Measurements from ENCODE around the gene CALCB. TPM values are rescaled to one million over a fixed set of nuclear protein-coding genes. Genes with fewer than 3 reads are reported as not detected.

Gene CALCB
- total RNA-seq, 2 donors from 2014 or later, result 1.5 TPM; not detected in 1

DNA sequence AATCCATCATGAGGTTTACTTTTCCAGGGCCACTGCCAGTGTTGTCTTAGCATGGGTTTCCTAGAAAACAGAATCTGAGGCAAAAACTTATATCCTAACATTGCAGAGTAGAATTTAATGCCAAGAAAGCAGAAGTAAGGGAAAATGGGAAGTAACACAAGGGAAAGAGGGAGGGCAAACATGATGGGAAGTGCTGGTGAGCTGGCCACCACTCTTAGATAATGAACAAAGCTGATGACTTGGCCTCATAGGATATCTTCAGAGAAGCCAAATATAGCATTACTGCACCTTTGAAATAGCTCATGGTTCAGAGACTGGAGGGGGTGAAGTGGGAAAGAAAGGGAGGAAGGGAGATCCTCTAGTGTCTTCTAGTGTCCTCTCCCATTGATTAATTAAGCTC lies 24.8 kb upstream of the CALCB start:
- H3K4me3 ChIP-seq, result no peak overlapping the region
- TF ChIP-seq, protein P1, sequence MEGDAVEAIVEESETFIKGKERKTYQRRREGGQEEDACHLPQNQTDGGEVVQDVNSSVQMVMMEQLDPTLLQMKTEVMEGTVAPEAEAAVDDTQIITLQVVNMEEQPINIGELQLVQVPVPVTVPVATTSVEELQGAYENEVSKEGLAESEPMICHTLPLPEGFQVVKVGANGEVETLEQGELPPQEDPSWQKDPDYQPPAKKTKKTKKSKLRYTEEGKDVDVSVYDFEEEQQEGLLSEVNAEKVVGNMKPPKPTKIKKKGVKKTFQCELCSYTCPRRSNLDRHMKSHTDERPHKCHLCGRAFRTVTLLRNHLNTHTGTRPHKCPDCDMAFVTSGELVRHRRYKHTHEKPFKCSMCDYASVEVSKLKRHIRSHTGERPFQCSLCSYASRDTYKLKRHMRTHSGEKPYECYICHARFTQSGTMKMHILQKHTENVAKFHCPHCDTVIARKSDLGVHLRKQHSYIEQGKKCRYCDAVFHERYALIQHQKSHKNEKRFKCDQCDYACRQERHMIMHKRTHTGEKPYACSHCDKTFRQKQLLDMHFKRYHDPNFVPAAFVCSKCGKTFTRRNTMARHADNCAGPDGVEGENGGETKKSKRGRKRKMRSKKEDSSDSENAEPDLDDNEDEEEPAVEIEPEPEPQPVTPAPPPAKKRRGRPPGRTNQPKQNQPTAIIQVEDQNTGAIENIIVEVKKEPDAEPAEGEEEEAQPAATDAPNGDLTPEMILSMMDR (IDR thresholded peaks at IDR 0.05), result no peak
- no peak for DNase-seq (ENCODE audit: low spot score)
- H3K27me3 ChIP-seq (replicated peaks; ENCODE audit: insufficient read depth), result no peaks in the 10 kb centered on the region
- H3K9me3 ChIP-seq, result no peaks in the 10 kb centered on the region
- no peak overlapping the region for H3K27ac ChIP-seq
- H3K36me3 ChIP-seq, result no peaks in the 10 kb centered on the region
- ATAC-seq (ENCODE audit: insufficient number of reproducible peaks, low FRiP score, low read depth), result no peak
- H3K4me1 ChIP-seq (ENCODE audit: control insufficient read depth in 1 of 2, low read depth in 2 of 2), result no peaks in the 10 kb centered on the region

DNA sequence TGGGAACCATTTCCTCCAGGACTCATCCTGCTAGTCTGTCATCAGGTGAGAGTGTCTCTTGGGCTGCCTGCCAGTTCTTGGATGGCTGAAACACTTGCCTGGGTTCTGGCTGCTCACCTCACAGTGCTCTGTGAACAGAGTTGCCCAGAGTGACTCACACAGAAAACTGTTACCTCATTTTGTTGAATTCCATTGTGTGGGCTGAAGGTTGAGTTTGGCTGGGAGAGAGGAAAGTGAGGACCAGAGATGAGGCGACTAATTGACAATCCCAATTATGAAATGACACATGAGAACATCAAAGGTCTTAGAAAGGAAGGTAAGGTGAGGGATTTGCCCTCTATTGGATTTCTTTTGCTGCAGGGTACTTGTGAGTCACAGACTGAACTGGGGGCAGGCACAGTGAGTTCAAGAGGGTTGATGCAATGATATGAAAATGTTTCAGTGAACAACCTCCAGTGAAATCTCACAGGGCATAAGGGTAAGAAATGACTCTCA lies 20.2 kb upstream of the CALCB start:
- ATAC-seq (ENCODE audit: insufficient number of reproducible peaks, low FRiP score, low read depth), result no peak
- Histone ChIP-seq H3K9me3 (no peaks in the 10 kb centered on the region), H3K36me3 (no peaks in the 10 kb centered on the region), H3K27me3 (replicated peaks; ENCODE audit: insufficient read depth) (no peaks in the 10 kb centered on the region), H3K4me1 (ENCODE audit: control insufficient read depth in 1 of 2, low read depth in 2 of 2) (no peaks in the 10 kb centered on the region), H3K4me3 (no peak overlapping the region), H3K27ac (no peak overlapping the region)
- TF ChIP-seq, protein P1 (IDR thresholded peaks at IDR 0.05), result no peak
- no peak for DNase-seq (ENCODE audit: low spot score)

DNA sequence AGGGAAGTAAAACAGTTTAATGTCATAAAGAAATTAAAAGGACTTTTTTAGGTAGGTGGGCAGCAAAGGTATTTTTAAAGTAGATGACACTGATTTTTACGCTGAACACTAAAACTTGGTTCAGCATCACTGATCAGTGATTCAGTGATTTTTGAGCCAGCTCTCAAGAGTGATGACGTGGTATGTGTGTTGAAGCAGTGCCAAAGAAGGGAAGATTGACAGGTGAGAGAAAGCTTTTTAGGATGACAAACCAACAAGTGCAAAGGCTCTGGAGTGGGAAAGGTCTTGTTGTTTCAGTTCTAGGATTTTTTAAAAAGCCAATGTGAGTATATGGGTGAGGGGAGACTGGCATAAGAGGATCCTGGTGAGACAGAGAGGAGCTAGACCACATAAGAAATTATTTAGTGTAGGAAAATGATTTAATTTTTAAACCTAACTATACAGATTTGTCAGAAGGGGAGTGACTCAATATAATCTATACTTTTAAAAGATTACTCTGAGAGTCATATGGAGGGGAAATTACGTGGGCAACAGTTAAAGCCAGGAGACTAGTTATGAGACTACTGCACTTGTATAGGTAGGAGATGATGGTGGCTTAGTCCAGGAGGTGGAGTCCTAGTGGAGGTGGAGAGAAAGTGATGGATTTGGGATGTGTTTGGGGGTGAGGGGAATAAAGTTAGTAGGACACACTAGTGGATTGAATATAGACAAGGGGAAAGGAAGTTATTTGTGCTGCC lies 17.6 kb upstream of the CALCB start:
- DNase-seq (ENCODE audit: low spot score) (no peak), ATAC-seq (ENCODE audit: insufficient number of reproducible peaks, low FRiP score, low read depth) (no peak)
- no peaks in the 10 kb centered on the region for H3K9me3 ChIP-seq
- no peaks in the 10 kb centered on the region for H3K4me1 ChIP-seq (ENCODE audit: control insufficient read depth in 1 of 2, low read depth in 2 of 2)
- no peak overlapping the region for H3K27ac ChIP-seq
- H3K27me3 ChIP-seq (replicated peaks; ENCODE audit: insufficient read depth), result no peaks in the 10 kb centered on the region
- H3K36me3 ChIP-seq, result no peaks in the 10 kb centered on the region
- TF ChIP-seq, protein P1 (IDR thresholded peaks at IDR 0.05), result no peak
- H3K4me3 ChIP-seq, result no peak overlapping the region

DNA sequence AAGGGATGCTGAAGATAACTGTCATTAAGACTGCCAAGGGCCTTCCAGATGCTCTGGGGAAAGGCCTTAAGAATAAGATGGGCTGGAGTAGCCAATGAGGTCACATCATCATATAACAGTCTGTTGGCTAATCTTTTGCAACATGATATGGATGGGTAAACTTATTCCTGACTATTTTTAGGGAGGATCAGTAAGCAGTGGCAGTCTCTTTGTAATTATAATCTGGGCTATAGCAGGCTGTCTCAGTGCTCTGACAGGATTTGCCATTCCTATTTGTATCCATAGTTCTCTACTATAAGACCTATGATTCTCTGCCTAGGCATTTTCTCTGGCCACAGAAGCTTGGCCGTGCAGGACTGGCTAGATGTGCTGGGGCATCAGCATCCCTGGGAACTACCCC lies 16.1 kb upstream of the CALCB start:
- ATAC-seq (ENCODE audit: insufficient number of reproducible peaks, low FRiP score, low read depth), result no peak
- Histone ChIP-seq H3K9me3 (no peaks in the 10 kb centered on the region), H3K27me3 (replicated peaks; ENCODE audit: insufficient read depth) (no peaks in the 10 kb centered on the region), H3K4me1 (ENCODE audit: control insufficient read depth in 1 of 2, low read depth in 2 of 2) (no peaks in the 10 kb centered on the region), H3K27ac (no peak overlapping the region), H3K36me3 (no peaks in the 10 kb centered on the region), H3K4me3 (no peak overlapping the region)
- no peak for DNase-seq (ENCODE audit: low spot score)
- TF ChIP-seq, protein P1 (IDR thresholded peaks at IDR 0.05), result no peak

DNA sequence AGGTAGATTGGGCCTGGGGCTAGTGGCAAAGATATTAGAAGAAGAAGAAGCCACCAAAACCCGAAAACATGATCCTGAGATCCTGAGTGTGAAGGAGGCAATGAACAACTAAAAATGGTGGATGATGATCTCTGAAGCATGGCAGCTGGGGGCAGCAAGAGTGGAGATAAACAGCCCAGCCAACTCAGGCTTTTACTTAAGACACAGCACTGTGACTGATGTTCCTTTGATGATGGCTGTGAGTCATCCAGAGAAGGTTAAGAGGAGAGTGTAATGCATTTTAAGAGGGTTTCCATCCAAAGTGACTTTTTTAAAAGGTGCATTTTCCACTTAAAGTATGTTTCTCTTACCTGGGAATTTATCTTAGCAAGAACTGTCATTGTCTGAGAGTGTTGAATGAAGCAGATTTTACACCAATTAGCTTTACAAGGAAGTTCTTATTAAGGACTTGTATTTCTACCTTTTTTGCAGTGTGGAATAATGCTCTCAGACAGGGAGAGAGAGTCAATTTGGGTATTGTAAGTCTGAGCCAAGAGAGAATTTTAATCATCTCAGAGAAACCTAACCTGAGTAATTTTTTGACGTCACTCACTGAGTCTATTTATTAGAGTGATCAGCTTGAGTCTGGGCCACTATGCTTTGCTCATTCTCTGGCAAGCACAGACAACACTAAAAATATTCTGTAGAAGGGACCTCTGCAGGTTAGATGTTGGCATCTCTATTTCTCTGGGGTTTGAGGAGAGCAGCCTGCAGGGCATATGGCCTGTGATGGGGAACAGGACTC lies 14.1 kb upstream of the CALCB start:
- no peak for DNase-seq (ENCODE audit: low spot score)
- ATAC-seq (ENCODE audit: insufficient number of reproducible peaks, low FRiP score, low read depth), result no peak
- Histone ChIP-seq H3K27ac (no peak overlapping the region), H3K27me3 (replicated peaks; ENCODE audit: insufficient read depth) (no peaks in the 10 kb centered on the region), H3K36me3 (no peaks in the 10 kb centered on the region), H3K9me3 (no peaks in the 10 kb centered on the region), H3K4me3 (no peak overlapping the region), H3K4me1 (ENCODE audit: control insufficient read depth in 1 of 2, low read depth in 2 of 2) (no peaks in the 10 kb centered on the region)
- TF ChIP-seq, protein P1 (IDR thresholded peaks at IDR 0.05), result no peak

Data from thoracic aorta (tissue), 2 donors.